NB4 (cell line): ENCODE results near the gene CAMTA1.

Experiments
- DNase-seq: peaks from one replicate; pipeline ENCODE4 v3.0.0; 2010; ENCODE audit warnings: low read depth
- H3K4me3 ChIP-seq: one replicate; pipeline ENCODE4 v1.5.1; 2011; ENCODE audit warnings: mild to moderate bottlenecking, low read depth, low read length, moderate library complexity
- CTCF ChIP-seq: IDR thresholded peaks from one replicate; pipeline ENCODE4 v1.5.1; 2012; ENCODE audit warnings: low read depth, low read length
- MAX ChIP-seq: IDR thresholded peaks from 2 replicates; pipeline ENCODE4 v1.6.1; 2011; ENCODE audit warnings: low read depth, low read length
- MYC ChIP-seq: IDR thresholded peaks from 2 replicates; pipeline ENCODE4 v1.6.1; 2011; ENCODE audit warnings: low read depth, low read length
- POLR2A ChIP-seq: IDR thresholded peaks from 2 replicates; pipeline ENCODE4 v1.6.1; 2011; ENCODE audit warnings: mild to moderate bottlenecking; ENCODE audit not compliant: insufficient read length; ENCODE audit errors: extremely low read depth

The CAMTA1 gene

GRCh38 chr1:7400566-7400965, 615.3 kb downstream of the CAMTA1 start:
- DNase-seq: no peak
- no peak overlapping the region for H3K4me3 ChIP-seq
- no peak for TF ChIP-seq MYC
- TF ChIP-seq POLR2A: no peak
- TF ChIP-seq CTCF: no peak
- no peak for TF ChIP-seq MAX

GRCh38 chr1:7401814-7402547, 616.7 kb downstream of the CAMTA1 start:
- no peak for DNase-seq
- TF ChIP-seq MAX: no peak
- TF ChIP-seq POLR2A: no peak
- no peak overlapping the region for H3K4me3 ChIP-seq

GRCh38 chr1:7402548-7402850, 617.2 kb downstream of the CAMTA1 start:
- TF ChIP-seq POLR2A (no peak), CTCF (no peak), MAX (no peak), MYC (no peak)
- DNase-seq: no peak
- no peak overlapping the region for H3K4me3 ChIP-seq

- DNase-seq: no peak
- H3K4me3 ChIP-seq: no peak overlapping the region
Observed at GRCh38 chr1:7403265-7404045, 618.2 kb downstream of the CAMTA1 start.

GRCh38 chr1:7404046-7404742, 618.9 kb downstream of the CAMTA1 start:
- DNase-seq: no peak
- H3K4me3 ChIP-seq: no peak overlapping the region
- TF ChIP-seq MAX: no peak

More at GRCh38 chr1:7403265-7404045, 618.2 kb downstream of the CAMTA1 start:
- TF ChIP-seq POLR2A: no peak
- no peak for TF ChIP-seq MAX
- TF ChIP-seq CTCF: no peak
- TF ChIP-seq MYC: no peak

GRCh38 chr1:7405844-7406500, 620.7 kb downstream of the CAMTA1 start:
- TF ChIP-seq MAX (no peak), POLR2A (no peak), CTCF (no peak), MYC (no peak)
- no peak for DNase-seq
- H3K4me3 ChIP-seq: no peak overlapping the region
